ENCODE measurements around the gene LENG8.

Gene LENG8

GRCh38 chr19:54448774-54449700 lies at the start of gene LENG8:
Gene LENG8, plus strand, starts transcription at chr19:54449199. Its CDS starts 2,146 bp downstream, at chr19:54451345.
- DNase-seq = peak; percentile 98 to 99

- DNase-seq = no peak
Measured at GRCh38 chr19:54400913-54401312, 48.1 kb upstream of the LENG8 start.

GRCh38 chr19:54403054-54403453 lies 45.9 kb upstream of the LENG8 start:
- no peak for DNase-seq

GRCh38 chr19:54405628-54406027 lies 43.4 kb upstream of the LENG8 start:
- no peak for DNase-seq

- DNase-seq = no peak
Measured at GRCh38 chr19:54407780-54408179, 41.2 kb upstream of the LENG8 start.

- DNase-seq = no peak
Measured at GRCh38 chr19:54408456-54409026, 40.5 kb upstream of the LENG8 start.

- DNase-seq = no peak
Measured at GRCh38 chr19:54411033-54411432, 38.0 kb upstream of the LENG8 start.

- DNase-seq = no peak
Measured at GRCh38 chr19:54412877-54413276, 36.1 kb upstream of the LENG8 start.

GRCh38 chr19:54414156-54414555 lies 34.8 kb upstream of the LENG8 start:
- no peak for DNase-seq

GRCh38 chr19:54415208-54415900 lies 33.6 kb upstream of the LENG8 start, which contains the start of gene TTYH1:
Gene TTYH1, plus strand, starts transcription at chr19:54415464. Its CDS starts 89 bp downstream, at chr19:54415553.
- DNase-seq = peak in 1 of 2 donors; percentile 26

GRCh38 chr19:54415901-54416673 lies 32.9 kb upstream of the LENG8 start:
- no peak for DNase-seq

- DNase-seq = no peak
Measured at GRCh38 chr19:54416695-54417491, 32.1 kb upstream of the LENG8 start.

- DNase-seq = peak; percentile 17 to 20
Measured at GRCh38 chr19:54418030-54418929, 30.7 kb upstream of the LENG8 start.

- DNase-seq = no peak
Measured at GRCh38 chr19:54418930-54419800, 29.8 kb upstream of the LENG8 start.

- DNase-seq = no peak
Measured at GRCh38 chr19:54420068-54420382, 29.0 kb upstream of the LENG8 start.

- DNase-seq = no peak
Measured at GRCh38 chr19:54420383-54421168, 28.4 kb upstream of the LENG8 start.

- DNase-seq = no peak
Measured at GRCh38 chr19:54421169-54421516, 27.9 kb upstream of the LENG8 start.

- no peak for DNase-seq
Measured at GRCh38 chr19:54421521-54421920, 27.5 kb upstream of the LENG8 start.

- no peak for DNase-seq
Measured at GRCh38 chr19:54422136-54422535, 26.9 kb upstream of the LENG8 start.
